Right cardiac atrium (tissue), 5 donors: Measurements from ENCODE around the gene KLHDC4. TPM values are rescaled to one million over a fixed set of nuclear protein-coding genes. Genes with fewer than 3 reads are reported as not detected.

Experiments
- ATAC-seq, 2 donors: fragments of 200-7000 bp; cut with Tn5 transposase; one replicate each; pipeline versions ENCODE4 v1.8.0 to v1.9.1; 2020; ENCODE audit warnings: moderate library complexity in 2 of 2, mild to moderate bottlenecking in 1 of 2
- DNase-seq, 3 donors: peaks; one replicate each; pipeline ENCODE4 v3.0.0-alpha.2; 2020
- H3K27ac ChIP-seq: one replicate; pipeline ENCODE4 v1.5.1; 2013; ENCODE audit warnings: mild to moderate bottlenecking, low read length, control low read depth, moderate library complexity
- H3K27me3 ChIP-seq: one replicate; pipeline ENCODE4 v1.6.1; 2013; ENCODE audit not compliant: control insufficient read depth, insufficient read depth
- H3K4me1 ChIP-seq: one replicate; pipeline ENCODE4 v1.6.1; 2013; ENCODE audit warnings: low read length; ENCODE audit not compliant: control insufficient read depth, insufficient read depth
- H3K4me3 ChIP-seq: one replicate; pipeline ENCODE4 v1.5.1; 2013; ENCODE audit warnings: low read length, control low read depth
- H3K9me3 ChIP-seq: one replicate; pipeline ENCODE4 v1.6.1; 2013; ENCODE audit warnings: low read length; ENCODE audit not compliant: control insufficient read depth
- WGBS: extraction: QIAGEN DNeasy Blood & Tissue Kit; methylation state at CpG from one replicate; pipeline ENCODE4 v1.1.7; 2013; 5-methylcytosine and 5-hydroxymethylcytosine counted together
- intact Hi-C, 4 donors: fragments of 100-400 bp; cut with DNase I; formaldehyde crosslinking; loops; one replicate each; pipeline versions ENCODE4 v1.11.0 to v1.14.0; 2022 to 2023
- polyA plus RNA-seq: library from polyadenylated mRNA; stranded (reverse); fragments of 200-250 nt; gene quantifications from one replicate; pipeline ENCODE4 v1.2.3, GENCODE V29; 2013
- total RNA-seq, 4 donors: library from RNA; stranded (reverse); fragmentation: NEBNext Ultra II Directional; extraction: Animal tissue kit (Norgen Biotek cat#: 25700); gene quantifications; one replicate each; pipeline ENCODE4 v1.2.1, GENCODE V29; 2021
- donor health status: healthy with polysubstance abuse.
- donor health status: DM: no; HTN: yes; CAD: no.
- donor health status: DM: no; HTN: no; CAD: no.
- donor health status: DM: no; HTN: yes; CAD: no; lungs with severe emphysema.
- donor health status: DM: yes; HTN: yes; CAD: no.

The KLHDC4 gene
- total and polyA plus RNA-seq, 5 donors: 11.4 to 16.5 (median 14.9) TPM

GRCh38 chr16:87764600-87765472 is 950 bp downstream of the KLHDC4 start:
- 40% methylated on average over 14 of the region's 14 CpGs for WGBS
- Histone ChIP-seq H3K27ac (no peak overlapping the region), H3K4me1 (peaks cover 7% of the 10 kb centered on the region), H3K27me3 (no peaks in the 10 kb centered on the region), H3K9me3 (no peaks in the 10 kb centered on the region), H3K4me3 (peak overlapping the region; percentile 91)
- DNase-seq: no peak
- ATAC-seq: no peak
- intact Hi-C loops: loop anchor here in 3 of 4 donors (5.0 to 10.0 kb wide), 3 partner anchors 180 to 370 kb away; partner anchors contain the start of gene MAP1LC3B (in 1 of the 3)

- Histone ChIP-seq H3K9me3 (no peaks in the 10 kb centered on the region), H3K27ac (no peak overlapping the region), H3K27me3 (no peaks in the 10 kb centered on the region), H3K4me1 (peaks cover 7% of the 10 kb centered on the region), H3K4me3 (no peak overlapping the region)
- ATAC-seq (no peak), DNase-seq (no peak)
- intact Hi-C loops: loop anchor here in 3 of 4 donors (10.0 kb wide), 2 partner anchors 178 to 368 kb away; partner anchors contain the start of gene MAP1LC3B (in 1 of the 3)
- WGBS: 90% methylated on average over 9 of the region's 9 CpGs
Measured at GRCh38 chr16:87762620-87763019, 3.2 kb downstream of the KLHDC4 start.

- no peaks in the 10 kb centered on the region for H3K27me3 ChIP-seq
- 70% methylated on average over 14 of the region's 14 CpGs for WGBS
- DNase-seq: no peak
- peaks cover 7% of the 10 kb centered on the region for H3K4me1 ChIP-seq
- no peaks in the 10 kb centered on the region for H3K9me3 ChIP-seq
- H3K4me3 ChIP-seq: no peak overlapping the region
- no peak for ATAC-seq
- intact Hi-C loops: loop anchor here in 3 of 4 donors (10.0 kb wide), 2 partner anchors 177 to 367 kb away; partner anchors contain the start of gene MAP1LC3B (in 1 of the 3)
- no peak overlapping the region for H3K27ac ChIP-seq
Measured at GRCh38 chr16:87762071-87762571, 3.7 kb downstream of the KLHDC4 start.

- intact Hi-C loops: loop anchor here in 3 of 4 donors (10.0 kb wide), 2 partner anchors 176 to 366 kb away; partner anchors contain the start of gene MAP1LC3B (in 1 of the 3)
- ATAC-seq (no peak), DNase-seq (no peak)
- Histone ChIP-seq H3K27ac (no peak overlapping the region), H3K4me3 (no peak overlapping the region), H3K9me3 (no peaks in the 10 kb centered on the region), H3K27me3 (no peaks in the 10 kb centered on the region), H3K4me1 (peaks cover 4% of the 10 kb centered on the region)
- 88% methylated on average over 8 of the region's 8 CpGs for WGBS
Measured at GRCh38 chr16:87761060-87761459, 4.7 kb downstream of the KLHDC4 start.

- Histone ChIP-seq H3K4me3 (no peak overlapping the region), H3K9me3 (no peaks in the 10 kb centered on the region), H3K4me1 (no peaks in the 10 kb centered on the region), H3K27me3 (no peaks in the 10 kb centered on the region), H3K27ac (no peak overlapping the region)
- DNase-seq (no peak), ATAC-seq (no peak)
- intact Hi-C loops: no loop called here
- WGBS: 94% methylated on average over 8 of the region's 8 CpGs
Measured at GRCh38 chr16:87757841-87758426, 7.9 kb downstream of the KLHDC4 start.

- no peak overlapping the region for H3K27ac ChIP-seq
- no peaks in the 10 kb centered on the region for H3K9me3 ChIP-seq
- H3K4me1 ChIP-seq: no peaks in the 10 kb centered on the region
- H3K27me3 ChIP-seq: no peaks in the 10 kb centered on the region
- ATAC-seq (no peak), DNase-seq (no peak)
- no peak overlapping the region for H3K4me3 ChIP-seq
- WGBS: 86% methylated on average over 11 of the region's 11 CpGs
- intact Hi-C loops: no loop called here
Measured at GRCh38 chr16:87754535-87754934, 11.3 kb downstream of the KLHDC4 start.

GRCh38 chr16:87747626-87748414 is 18.0 kb downstream of the KLHDC4 start:
- H3K27ac ChIP-seq: no peak overlapping the region
- no peaks in the 10 kb centered on the region for H3K27me3 ChIP-seq
- WGBS: 88% methylated on average over 22 of the region's 22 CpGs
- no peak for DNase-seq
- no peaks in the 10 kb centered on the region for H3K4me1 ChIP-seq
- intact Hi-C loops: no loop called here
- H3K9me3 ChIP-seq: no peaks in the 10 kb centered on the region
- no peak for ATAC-seq
- H3K4me3 ChIP-seq: no peak overlapping the region

- DNase-seq (no peak), ATAC-seq (no peak)
- 86% methylated on average over 8 of the region's 8 CpGs for WGBS
- Histone ChIP-seq H3K4me1 (no peaks in the 10 kb centered on the region), H3K27ac (no peak overlapping the region), H3K9me3 (no peaks in the 10 kb centered on the region), H3K27me3 (no peaks in the 10 kb centered on the region), H3K4me3 (no peak overlapping the region)
- intact Hi-C loops: no loop called here
Measured at GRCh38 chr16:87746178-87746577, 19.6 kb downstream of the KLHDC4 start.

GRCh38 chr16:87744750-87745514 is 20.9 kb downstream of the KLHDC4 start:
- DNase-seq (no peak), ATAC-seq (peak; percentile 10 to 41)
- no peak overlapping the region for H3K4me3 ChIP-seq
- WGBS: 93% methylated on average over 25 of the region's 25 CpGs
- no peaks in the 10 kb centered on the region for H3K9me3 ChIP-seq
- intact Hi-C loops: no loop called here
- no peaks in the 10 kb centered on the region for H3K27me3 ChIP-seq
- no peaks in the 10 kb centered on the region for H3K4me1 ChIP-seq
- no peak overlapping the region for H3K27ac ChIP-seq

GRCh38 chr16:87742781-87743490 is 22.9 kb downstream of the KLHDC4 start:
- ATAC-seq (no peak), DNase-seq (no peak)
- no peaks in the 10 kb centered on the region for H3K27me3 ChIP-seq
- H3K9me3 ChIP-seq: no peaks in the 10 kb centered on the region
- H3K4me3 ChIP-seq: no peak overlapping the region
- intact Hi-C loops: no loop called here
- WGBS: 85% methylated on average over 17 of the region's 17 CpGs
- no peaks in the 10 kb centered on the region for H3K4me1 ChIP-seq
- no peak overlapping the region for H3K27ac ChIP-seq
